Stimulated activated CD4-positive, alpha-beta T cell treated with anti-CD3 and anti-CD28 coated beads, TNF-alpha, amount 100 ng/mL, for 1 hour (primary cell): Measurements from ENCODE around the gene TRIM13.
"Not testable (repeated sequence)": the region's sequence is repeated elsewhere in the genome, so short reads cannot be mapped to it uniquely, and the experiment has no call there.

Experiments
- DNase-seq, 3 donors: peaks; one replicate each; pipeline ENCODE4 v3.0.0-alpha.2; 2020; ENCODE audit warnings: low read depth in 3 of 3, low spot score in 1 of 3

The TRIM13 gene

GRCh38 chr13:50055454-50055853, 58.6 kb downstream of the TRIM13 start:
- no peak for DNase-seq

GRCh38 chr13:50060718-50061117, 63.9 kb downstream of the TRIM13 start:
- DNase-seq, result no peak

GRCh38 chr13:50062336-50062735, 65.5 kb downstream of the TRIM13 start:
- DNase-seq, result not testable (repeated sequence)

- no peak for DNase-seq
These were observed 68.9 kb downstream of the TRIM13 start for GRCh38 chr13:50065712-50066111.
